ENCODE measurements around the gene PARVB.
"Not testable (repeated sequence)": the region's sequence is repeated elsewhere in the genome, so short reads cannot be mapped to it uniquely, and the experiment has no call there.

PARVB gene

DNA sequence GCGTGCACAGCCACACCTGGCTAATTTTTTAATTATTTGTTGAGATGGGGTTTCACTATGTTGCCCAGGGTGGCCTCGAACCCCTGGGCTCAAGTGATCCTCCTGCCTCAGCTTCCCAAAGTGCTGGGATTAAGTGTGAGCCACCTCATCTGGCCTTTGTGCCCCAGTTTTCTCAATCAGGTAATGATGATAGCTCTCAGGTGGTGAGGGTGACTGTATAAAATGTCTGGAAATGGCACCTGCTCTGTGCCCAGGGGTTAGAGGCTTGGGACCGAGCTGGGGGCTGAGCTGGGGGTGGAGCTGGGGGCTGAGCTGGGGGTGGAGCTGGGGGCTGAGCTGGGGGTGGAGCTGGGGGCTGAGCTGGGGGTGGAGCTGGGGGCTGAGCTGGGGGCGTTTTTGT lies 32.5 kb downstream of the PARVB start:
- not testable (repeated sequence) for DNase-seq (ENCODE audit: low spot score)

DNA sequence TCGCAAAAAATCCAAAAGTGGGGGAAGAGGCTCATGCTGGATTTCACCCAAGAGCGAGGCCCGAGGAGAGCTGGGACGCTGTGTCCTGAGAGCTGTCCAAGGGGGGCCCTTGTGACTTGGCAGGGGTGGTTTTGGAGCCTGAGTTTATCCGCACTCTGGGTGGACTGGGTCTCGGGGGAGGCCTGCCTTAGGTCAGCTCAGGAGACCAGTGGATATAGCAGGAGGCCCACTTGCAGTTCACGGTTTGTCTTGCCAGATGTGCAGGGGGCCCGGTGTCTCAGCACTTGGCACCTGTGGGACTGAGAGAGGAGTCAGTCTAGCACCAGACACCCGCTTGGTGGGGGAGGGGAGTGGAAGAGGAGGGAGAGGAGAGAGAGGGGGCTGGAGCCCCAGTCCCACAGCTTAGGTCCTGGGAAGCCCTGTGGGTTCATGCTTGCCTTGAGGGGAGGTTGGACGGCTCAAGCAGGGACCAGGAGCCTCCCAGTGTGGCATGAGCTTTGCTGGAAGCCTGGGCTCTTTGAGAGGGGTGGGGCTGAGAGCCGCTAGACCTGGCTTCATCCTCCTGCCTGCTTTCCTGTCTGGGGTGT lies 33.4 kb downstream of the PARVB start:
- DNase-seq (ENCODE audit: low spot score) = no peak

DNA sequence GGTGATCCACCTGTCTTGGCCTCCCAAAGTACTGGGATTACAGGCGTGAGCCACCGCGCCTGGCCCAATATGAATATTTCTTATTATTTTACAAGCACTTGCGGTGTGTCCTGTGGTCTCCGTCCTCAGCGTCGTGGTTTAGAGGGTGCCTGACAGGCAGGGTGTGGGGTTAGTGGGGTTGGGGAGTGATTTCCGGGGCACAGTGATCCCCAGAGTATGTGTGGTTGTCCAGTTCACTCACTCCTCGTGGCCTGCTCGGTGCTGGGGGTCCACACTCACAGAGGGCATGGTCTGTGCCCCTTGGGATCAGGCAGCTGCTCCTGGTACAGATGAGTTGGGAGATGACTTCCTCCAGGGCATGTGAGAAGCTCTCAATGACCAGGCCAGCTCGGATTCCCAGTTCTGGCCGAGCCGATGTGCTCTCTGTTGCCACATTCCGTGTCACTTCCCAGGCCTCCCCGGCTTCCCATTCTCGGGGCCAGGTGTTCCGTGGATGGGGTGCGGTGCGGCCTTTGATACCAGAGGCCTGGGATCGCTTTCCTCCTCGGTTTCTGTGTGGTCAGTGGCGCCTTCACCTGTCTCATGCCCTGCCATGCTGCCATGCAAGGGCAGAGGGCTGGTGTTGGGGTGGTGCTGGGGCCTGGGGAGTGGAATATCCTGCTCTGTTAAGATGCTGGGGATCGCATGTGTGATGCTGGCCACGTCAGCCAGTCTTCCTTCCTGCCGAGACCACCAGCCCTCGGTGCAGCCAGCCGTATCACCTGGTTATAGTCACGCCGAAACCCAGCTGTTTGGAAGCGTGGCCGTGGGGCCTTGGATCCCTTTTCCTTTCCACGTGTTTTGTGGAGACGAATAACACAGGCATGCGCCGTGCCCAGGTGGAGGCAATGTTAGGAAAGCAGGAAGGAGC lies 39.6 kb downstream of the PARVB start:
- no peak for DNase-seq (ENCODE audit: low spot score)

DNA sequence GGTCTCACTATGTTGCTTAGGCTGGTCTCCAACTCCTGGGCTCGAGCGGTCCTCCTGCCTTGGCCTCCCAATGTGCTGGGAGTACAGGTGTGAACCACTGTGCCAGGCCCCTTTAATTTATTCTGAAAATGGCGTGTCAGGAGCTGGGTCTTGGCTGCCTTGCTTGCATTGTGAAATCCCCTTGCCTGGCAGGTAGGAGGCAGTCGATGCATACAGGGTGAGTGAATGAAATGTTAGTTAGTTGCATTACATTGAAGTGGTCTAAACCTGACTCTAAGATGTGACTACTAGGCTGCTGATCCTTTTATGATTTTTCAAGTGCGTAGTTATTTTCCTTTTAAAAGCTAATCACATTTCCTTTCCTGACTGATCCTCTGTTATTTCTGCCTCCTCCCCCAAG lies 42.9 kb downstream of the PARVB start:
- no peak for DNase-seq (ENCODE audit: low spot score)

DNA sequence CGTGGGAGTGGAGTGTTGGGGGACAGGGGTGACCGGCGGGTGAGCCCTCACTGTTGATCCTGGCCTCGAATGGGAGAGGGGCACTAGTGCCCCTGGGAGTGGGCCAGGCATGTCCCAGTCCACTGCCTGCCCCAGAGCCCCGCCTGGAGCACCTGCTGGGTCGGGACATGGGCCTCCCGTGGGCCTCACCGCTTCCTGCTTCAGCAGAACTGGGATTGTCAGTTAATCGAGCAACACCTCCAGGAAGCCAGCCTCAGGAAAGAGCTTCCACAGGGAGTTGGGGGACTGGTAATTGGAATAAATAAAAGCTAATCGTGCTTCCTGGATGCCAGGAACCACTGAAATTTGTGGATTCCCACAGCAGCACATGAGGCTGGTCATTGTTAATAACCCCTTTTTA lies 43.8 kb downstream of the PARVB start:
- DNase-seq (ENCODE audit: low spot score) = no peak

DNA sequence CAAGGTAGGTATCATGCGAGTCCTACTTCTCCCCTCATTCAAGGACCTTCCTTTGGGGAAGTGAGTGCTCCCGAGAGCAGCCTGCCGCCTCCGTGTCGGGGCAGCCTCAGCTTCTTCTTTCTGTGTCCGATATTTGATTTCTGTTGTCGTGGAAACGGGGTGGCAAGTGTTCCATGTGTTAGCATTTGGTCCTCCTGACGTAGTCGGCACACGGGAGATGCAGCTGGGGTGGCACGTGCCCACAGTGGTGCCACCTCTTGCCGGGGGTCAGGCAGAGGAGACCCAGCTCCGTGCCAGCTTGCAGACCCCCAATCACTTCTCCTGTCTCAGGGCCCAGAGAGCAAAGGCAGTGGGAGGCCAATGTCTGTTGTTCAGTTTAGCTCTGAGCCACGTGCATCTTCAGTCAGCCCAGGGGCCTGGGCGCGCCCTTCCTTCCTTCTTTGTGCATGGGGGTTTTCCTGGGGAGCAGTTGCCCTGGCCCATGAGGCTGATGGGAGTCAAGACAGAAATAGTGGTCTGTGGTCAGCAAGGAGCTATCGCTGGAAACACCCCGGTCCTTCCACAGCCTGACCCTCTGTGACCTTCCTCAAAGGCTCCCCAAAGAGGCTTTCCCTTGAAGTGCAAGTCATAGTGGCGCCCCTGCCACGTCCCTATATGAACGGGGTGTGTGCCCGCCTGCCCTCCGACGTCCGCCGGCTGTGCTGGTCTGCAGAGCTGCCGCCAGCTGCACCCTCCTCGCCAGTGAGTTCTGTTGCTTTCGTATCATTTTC lies 44.5 kb downstream of the PARVB start:
- DNase-seq (ENCODE audit: low spot score) = no peak

DNA sequence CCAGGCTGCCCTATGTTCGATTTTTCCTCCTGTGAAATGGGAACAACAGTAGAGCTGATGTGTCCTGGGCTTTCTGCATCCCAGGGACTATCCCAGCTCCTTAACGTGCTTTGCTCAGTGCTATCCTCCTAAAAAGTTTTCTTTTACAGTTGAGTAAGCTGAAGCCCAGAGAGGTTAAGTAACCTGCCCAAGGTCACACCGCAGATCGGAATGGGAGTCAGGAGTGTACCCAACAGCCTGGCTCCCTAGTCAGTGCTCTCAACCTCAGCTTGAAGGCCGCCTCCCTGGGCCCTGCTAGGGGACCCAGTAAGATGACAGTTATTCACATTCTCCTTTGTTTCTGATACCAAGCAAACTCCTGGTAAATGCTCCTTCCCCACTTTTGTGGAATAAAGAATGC lies 45.9 kb downstream of the PARVB start:
- DNase-seq (ENCODE audit: low spot score) = no peak

DNA sequence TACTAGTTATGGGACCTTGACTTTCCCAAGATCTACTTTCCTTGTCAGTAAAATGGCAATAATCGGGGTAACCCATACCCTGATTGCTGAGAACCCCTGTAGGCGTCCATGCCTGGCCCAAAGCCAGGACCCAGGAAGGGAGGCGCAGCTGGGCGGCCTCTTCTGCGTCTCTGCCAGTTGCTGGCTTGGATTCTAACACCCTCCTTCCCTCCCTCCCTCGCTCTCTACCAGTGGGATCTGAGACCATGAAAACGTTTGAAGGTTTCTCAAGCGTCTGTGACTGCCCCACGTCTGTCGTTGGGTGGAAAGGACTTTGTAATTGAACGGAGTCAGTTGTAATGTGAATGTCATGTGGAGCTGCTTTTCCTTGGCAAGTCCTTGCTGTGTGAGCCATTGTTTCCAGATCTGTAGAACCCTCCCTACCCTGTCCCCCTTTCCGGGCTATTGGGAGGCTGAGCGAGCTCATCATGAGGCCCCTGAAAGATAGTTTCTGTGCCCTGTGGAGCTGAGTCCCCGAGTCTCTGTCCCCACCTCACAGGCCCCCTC lies 47.8 kb downstream of the PARVB start:
- no peak for DNase-seq (ENCODE audit: low spot score)

DNA sequence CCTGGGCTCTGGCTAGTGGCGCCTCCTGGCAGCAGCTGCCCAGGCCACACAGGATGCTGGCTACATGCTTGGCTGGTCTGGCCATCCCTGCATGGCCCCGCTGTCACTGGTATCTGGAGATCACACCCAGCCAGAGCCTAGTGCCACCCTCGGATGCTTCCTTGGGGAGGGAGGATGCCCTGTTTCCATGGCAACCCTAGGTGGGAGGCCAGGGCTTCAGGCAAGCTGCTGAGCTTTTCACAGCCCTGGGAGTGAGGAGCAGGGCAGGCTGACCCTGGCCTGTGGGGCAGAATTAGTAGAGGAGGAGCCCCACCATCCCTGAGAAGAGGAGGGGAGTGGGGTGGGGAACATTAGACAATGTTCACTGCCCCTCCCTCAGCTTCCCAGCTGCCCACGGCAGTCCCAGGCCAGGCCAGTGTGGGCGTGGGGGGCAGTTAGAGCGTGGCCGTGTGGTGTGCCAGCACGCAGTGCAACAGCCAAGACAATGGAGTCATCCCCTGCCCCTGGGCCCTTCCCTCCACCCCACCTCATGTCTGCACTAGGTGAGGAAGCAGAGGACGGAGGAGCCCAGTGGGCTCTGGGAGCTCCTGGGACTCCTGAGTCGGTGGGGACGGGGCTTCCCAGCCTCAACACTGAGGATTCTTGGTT lies 50.4 kb downstream of the PARVB start:
- DNase-seq (ENCODE audit: low spot score) = no peak

DNA sequence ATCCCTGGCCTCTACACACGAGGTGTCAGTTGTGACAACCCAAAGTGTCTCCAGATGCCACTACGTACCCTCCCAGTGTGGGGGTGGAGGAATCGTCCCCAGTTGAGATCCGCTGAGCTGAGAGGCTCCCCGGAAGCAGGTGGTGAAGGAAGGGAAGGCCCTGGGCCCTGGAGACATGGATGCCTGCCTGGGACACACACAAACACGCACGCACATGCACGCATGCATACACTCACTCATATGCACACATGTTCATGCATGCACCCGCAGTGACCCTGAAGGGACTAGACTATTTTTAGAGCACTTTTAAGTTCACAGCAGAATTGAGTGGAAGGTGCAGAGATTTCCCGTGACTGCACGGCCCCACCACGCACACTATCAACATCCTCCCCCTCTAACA lies 50.9 kb downstream of the PARVB start:
- no peak for DNase-seq (ENCODE audit: low spot score)

DNA sequence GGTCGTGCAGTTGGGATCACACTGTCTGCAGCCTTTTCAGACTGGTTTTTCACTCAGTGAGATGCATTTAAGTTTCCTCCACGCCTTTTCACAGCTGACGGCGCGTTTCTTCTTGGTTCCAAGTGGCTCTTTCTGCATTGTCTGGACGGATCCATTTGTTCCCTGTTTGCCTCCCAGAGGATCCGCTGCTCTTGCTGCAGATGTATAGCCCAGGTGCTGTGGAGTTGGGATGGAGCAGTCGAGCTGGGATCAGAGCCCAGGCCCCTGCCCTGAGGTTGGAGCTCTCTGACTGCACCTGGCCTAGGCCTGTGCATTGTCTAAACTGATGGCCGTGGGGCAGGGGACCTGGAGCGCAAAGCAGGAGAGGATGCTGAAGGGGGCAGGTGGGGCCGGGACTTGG lies 51.6 kb downstream of the PARVB start:
- DNase-seq (ENCODE audit: low spot score) = no peak

DNA sequence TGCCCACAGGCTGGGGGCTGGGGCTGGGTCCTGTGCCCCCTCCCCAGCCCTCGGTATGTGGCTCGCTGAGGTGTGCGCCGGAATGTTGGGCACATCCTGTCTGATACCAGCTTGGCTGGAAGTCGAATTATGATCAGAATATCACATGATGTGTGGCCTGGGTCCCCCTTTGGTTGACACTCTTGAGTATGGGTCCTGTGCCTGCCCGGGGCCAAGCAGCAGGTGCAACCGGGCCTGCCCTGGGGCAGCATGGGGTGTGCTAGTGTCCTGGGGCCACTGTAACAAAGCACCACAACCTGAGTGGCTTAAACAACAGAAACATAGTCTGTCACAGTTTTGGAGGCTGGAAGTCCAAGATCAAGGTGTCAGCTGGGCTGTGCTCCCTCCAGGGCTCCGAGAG lies 52.7 kb downstream of the PARVB start:
- DNase-seq (ENCODE audit: low spot score) = no peak

DNA sequence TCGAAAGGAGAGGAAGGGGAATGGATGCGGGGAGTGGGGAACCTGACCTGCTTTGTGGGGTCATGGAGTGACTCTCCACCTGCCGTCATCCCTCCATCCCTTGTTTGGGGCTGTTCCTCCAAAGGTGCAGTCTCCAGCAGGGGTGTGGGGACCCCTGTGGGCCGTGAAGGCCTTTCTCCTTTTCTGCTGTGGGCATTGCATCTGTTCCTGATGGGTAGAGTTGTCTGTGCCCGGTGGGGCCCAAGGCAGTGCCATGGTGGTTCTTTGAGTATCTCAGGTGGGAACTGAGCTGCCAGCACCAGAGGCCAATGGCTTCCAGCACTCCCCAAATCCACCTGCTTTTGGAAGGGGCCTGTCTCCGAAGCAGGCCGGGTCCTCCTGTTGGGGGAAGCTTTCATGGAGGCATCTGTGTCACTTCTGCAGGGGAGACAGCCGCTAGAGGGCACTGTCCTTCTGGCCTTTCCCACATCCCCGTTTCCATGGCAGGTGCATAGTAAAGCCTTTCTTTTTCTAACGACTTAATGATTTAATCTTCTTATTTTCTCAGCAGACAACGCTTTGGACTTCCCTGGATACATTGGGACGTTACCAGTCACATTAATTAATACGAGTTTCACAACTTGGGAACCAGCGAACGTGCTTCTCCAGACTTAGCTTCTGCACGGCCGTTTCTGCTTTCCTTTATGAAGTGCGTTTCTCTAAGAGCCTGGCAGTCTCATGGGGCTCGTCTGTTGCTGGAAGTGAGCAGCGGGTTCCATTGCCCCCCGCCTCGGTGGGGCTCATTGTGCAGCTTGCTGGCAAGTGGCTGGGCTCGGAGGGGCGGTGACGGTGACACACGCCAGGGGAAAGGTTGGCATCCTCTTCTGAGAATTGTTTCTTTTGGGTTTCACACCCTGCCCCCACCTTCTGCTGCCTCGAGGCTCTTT lies 57.1 kb downstream of the PARVB start:
- peak; percentile 50 for DNase-seq (ENCODE audit: low spot score)

DNA sequence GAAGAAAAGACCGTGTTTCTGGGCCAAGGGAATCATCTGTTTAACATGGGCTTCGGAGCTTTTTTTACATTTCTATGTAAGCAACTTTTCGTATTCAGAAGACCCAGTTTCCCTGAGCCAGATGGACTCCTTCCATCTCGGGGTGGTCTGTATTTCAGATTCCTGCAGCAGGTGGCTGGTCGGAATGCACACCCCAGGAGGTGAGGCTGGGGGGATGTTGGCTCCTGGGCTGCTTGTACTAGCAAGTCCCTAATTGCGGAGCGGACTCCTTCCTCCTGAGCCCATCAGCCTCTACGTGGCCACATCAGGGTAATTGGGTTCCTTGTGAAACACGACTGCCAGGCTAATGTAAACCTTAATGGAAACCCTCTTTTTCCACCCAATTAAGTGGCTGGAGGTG lies 58.7 kb downstream of the PARVB start:
- DNase-seq (ENCODE audit: low spot score) = no peak

DNA sequence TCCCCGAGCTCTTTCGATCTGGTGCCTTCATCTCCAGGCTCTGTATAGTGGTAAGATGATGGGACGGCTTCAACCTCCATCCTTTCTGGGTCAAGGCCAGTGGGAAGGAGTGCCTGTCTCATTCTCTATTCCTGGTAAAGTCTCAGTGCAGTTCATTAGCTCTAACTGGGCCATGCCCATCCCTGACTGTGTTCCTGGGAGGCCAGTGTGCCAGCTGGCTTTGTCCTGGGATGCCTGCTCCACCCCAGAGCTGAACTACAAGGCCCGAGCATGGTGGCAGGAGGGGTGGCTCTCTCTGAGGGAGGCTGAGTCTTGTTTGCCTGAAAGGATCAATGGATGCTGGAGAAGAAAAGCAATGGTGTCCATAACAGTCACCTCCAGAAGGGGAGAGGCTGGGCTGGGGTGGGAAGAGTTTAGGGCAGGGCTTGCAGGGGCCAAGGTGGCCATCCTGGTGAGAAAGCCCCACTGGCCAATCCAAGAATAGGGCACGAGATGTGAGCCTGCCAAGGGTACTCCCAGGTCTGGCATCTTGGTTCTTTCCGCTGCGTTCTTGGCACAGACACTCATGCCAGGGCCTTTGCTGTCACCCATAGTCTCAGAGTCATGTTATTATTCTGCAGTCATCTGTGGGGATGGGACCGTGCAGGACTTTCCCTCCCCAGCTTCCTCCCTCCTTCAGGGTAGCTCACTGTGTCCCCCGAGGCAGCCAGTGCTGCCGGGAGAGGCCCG lies 60.1 kb downstream of the PARVB start:
- no peak for DNase-seq (ENCODE audit: low spot score)

DNA sequence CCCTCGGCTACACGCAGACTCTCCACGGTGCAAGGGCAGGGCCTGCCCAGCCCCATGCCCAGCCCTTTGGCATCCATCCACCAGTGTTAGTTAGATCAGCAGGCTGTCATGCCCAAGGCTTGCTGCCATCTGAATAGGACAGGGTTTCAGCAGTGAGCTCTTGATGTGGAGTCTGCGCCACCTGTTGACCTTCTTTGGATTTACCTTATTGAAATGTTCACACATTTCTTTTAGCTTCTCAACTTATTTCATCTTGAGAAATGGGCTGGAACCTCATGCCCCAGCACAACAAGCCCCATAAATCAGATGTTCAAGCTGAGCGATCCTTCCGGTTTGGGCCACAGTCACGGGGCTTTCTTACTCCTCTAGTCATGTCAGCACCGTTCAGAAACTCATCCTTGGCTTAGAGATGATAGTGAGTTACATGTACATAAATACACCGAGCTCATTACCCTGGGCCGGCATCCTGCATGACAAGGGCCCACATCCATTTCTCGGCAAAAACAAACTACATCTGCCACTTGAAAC lies 61.7 kb downstream of the PARVB start:
- DNase-seq (ENCODE audit: low spot score) = peak; percentile 58

DNA sequence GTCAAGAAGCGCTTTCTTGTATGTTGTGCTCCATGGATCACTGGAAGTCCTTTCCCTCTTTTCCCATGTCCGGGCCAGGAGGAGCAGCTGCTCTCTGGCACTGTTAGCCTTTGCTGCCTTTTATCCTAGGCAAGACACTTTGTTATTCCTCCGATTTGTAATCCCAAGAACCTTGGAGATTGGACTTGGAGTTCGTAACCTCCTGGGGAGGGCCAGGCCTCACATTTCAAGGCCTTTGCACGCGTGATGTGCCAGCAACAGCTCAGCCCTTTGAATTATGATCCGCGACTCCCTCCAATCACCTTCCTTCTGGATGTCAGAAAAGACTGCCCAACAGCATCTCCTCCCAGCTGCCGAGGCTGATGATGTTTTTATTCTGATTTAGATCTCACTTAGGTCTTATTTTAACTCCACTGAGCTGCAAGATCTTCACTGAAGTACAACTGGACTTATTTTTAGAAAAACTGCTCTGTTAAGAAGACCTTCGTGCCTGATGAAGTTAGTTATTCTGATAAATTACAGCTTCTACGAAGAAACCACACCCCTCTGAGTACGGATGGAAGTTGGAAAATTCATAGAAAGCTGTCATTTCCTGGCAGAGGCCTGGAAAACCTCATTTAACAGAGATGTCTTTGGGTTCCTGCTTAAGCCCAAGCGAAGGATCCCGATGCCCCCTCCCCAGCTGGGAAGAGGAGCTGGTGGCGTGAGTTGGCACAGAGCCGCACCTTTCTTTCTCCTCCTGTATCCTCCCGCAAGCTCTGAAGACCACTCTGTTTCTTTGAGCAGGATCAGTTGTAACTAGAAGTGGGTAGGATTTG lies 62.4 kb downstream of the PARVB start:
- DNase-seq (ENCODE audit: low spot score) = no peak

DNA sequence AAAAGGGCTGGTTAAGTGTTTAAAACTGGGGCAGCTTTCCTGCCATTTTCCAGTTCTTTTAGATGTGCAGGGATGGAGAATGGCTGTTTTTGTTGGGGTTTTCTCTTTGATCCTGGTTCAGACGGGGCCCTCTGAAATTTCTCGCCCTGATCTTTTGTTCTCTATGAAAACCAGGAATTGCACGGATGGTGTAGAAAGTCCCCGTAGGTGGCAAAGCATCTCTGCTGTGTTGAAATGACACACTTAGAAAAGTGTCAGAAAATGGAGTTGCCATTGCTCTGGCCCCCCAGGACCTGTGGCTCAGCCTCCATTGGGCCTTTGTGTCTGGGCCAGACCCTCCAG lies 63.0 kb downstream of the PARVB start:
- no peak for DNase-seq (ENCODE audit: low spot score)

DNA sequence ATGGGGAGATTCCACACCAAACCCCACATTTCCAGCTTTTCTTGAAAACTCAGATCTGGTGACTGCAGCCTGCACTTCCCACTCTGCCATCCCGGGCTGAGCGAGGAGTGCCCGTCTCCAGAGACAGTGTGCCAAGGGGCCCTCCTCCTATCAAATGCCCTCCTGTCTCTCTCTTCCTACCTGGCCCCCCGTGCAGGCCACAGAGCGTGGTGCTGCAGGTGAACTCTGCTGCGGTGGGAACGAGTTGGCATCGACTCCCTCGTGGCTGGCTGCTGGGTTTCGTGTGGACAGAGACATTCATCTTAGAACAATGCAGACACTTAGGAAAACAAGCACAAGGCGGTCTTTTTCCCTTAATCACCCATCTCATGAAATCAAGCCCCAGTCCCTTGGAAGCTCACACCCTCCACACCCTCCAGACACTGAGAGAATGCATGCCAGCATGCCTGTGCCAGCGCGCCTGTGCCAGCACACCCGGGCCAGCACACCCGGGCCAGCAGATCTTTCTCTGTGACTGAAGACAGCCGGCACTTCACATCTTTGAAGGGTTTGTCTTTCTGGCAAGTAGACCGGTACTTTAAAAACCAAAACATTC lies 65.0 kb downstream of the PARVB start:
- DNase-seq (ENCODE audit: low spot score) = no peak

Data from SW480 (cell line).